Renal cortex interstitium (tissue), 11 donors: ENCODE results near the gene KRTAP10-12. TPM values are rescaled to one million over a fixed set of nuclear protein-coding genes. Genes with fewer than 3 reads are reported as not detected.

Experiments
- DNase-seq, 11 donors: peaks; one replicate each; pipeline ENCODE4 v3.0.0-alpha.2; 2013; ENCODE audit warnings: low read depth in 9 of 11, low spot score in 4 of 11; ENCODE audit errors: extremely low read depth in 1 of 11
- polyA plus RNA-seq, 3 donors: library from polyadenylated mRNA; unstranded; fragments of 120-200 nt; gene quantifications; one replicate each; pipeline ENCODE4 v1.2.1, GENCODE V29; 2013; ENCODE audit not compliant: insufficient read length in 3 of 3

Gene KRTAP10-12
- polyA plus RNA-seq, 3 donors: not detected

DNA sequence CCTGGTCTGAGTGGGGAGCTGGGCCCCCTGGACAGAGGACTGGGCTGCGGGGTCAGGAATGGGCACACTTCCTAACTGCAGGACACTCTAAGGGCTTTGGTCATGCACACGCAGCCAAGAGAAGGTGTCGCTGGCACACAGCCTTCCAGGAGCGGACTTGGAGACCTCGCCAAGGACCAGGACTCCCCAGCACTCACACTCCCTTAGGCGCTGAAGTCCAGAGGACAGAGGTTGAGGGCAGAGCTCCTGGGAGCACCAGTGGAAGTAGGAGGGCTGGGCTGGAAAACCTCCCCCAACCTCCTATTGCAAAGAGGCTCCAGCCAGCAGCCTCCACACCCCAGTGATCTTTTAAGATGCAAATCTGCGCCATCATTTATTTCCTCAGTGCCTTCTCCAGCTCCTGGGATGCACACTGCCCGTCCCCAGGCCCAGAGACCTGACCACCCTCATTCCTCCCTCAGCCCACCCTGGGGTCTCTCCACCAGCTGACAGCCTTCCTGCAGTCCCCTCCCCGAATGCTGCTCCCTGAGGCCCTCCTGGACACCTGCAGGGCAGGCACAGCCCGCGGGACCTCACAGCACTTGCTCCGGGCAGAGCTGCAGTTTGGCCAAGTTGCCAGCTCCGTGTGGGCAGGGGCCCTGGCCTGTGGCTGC lies 11.4 kb downstream of the KRTAP10-12 start:
- no peak for DNase-seq

DNA sequence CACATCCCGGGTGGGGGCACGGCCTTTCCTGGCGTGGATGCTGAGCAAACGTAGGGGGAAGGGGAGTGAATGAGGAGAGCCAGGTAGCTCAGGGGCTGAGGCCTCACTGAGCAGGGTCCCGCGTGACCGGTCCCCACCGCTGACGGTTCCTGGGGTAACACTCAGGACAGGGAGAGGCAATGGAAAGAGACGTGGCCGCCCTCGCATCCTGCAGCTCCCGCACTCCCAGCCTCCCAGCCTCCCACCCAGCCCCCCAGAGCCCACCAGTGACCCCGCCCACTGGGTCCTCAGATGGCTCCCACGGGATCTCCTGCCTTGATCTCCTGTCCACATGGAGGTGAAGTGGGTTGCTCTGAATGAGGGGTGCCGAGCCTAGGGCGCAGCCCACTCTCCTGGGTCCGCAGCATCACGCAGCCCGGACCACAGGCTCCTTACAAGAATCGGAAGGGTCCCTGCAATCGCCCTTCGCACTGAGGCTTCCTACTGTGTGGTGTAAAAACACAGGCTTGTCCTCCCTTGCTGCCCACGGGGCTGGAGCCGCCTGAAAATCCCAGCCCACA lies 12.0 kb downstream of the KRTAP10-12 start:
- DNase-seq: no peak

DNA sequence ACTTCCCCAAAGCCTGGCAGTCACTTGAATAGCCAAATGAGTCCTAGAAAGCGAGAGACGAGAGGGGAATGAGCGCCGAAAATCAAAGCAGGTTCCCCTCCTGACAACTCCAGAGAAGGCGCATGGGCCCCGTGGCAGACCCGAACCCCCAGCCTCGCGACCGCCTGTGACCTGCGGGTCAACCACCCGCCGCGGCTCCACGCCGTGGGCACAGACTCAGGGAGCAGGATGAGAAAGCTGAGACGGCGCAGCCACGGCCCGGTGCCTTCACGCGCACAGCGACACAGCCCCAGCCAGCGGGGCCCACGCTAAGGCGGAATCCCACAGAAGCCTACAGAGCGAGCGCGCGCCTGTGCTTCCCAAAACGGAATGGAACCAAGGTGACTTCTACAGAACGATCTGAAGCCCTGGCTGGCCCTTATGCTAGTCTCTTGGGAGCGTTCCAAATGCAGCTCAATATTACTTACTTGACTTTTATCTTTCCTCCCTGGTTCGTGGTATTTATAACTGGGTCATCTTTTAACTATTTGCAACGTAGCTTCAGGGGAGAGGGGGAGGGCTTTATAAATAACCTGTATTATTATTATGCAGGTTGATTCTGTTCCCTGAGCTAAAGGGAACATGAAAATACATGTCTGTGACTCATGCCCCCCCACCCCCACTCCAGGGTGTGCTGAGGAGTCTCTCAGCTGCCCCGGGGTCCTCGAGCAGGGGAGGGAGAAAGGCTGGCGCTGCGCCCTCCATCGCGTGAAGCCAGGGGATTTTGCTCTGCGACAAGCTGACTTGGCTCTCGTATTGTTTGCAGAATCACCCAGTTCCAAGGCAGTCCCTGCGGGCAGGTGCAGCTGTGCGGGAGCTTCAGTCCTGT lies 12.7 kb downstream of the KRTAP10-12 start:
- DNase-seq: no peak

DNA sequence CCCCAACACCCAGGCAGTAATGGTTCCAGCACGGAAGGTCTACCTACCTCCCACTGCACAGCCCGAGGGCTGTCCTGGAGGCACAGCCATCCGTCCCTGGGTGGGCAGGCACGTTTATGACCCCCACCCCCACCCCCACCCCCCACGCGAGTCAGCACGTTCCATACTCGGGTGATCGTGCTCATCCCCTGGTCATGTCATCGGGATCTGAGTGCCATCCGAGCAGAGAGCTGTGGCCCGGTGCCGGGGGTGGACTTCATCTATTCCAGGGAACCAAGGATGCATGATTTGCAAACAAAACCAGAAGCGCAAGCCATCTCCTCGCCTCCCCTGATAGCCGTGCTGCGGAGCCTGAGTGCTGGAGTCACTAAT lies 13.3 kb downstream of the KRTAP10-12 start:
- no peak for DNase-seq

DNA sequence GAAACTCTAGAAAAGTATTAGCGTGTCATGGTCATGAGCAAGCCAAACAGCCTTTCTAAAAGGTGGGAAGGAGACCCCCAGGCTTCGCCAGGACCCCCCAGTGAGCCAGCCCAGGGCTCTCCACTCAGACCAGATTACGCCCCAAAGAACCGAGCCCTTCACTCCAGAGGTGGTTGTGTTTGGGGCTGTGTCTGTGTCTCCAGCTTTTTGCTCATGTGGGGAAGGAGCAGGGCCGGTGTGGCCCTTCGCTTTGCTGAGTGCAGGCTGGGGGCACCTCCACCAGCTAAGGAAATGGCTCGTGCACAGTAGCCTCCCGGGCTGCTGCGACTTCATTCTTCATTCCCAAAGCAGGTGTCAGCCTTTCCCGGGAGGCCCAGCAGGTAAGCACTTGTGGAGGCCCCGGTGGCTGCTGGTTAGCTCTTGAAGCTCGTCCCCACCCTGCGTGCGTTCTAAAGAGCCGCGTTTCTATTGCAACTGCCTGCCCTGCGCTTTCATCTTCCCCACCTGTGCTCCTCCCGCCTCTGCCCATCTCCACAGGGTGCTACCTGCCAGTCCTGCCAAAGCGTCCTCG lies 13.9 kb downstream of the KRTAP10-12 start:
- no peak for DNase-seq

DNA sequence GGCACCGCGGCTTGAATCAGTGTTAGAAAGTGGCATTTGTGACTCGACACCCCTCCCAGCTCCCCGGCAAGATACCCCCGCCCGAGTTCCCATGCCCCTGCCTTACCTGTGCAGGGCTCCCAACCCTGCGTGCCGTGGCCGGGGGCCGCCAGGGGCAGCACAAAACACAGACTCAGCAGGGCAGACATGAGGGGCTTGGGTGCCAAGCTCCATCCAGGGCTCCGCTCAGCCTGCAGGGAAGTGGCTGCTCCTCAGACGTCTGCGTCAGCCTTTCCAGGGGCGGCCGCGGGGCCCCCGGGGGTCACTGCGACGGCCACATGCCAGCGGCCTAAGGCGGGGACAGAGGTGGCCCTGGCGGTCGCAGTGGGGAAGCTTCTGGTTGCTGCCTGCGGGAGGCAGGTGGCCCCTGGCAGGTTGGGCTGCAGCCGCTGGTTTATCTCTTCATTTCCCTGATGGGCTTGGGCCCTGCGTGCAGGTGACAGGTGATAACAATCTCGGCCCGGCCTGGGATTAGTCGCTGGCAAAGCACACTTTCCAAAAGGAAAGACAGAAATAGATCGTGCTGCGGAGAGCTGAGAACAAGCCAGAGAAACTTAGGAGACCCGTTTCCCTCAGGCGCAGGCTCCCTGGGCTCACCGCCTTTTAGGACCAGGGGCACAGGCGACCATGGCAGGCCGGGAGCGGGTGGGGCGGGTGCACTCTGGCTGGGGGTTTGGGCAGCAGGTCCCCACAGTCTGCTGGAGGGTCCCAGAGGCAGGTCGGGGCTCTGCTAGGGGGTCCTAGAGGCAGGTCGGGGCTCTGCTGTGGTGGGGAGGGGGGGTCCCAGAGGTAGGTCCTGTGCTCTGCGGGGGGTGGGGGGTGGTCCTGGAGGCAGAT lies 14.6 kb downstream of the KRTAP10-12 start, which contains the start of gene TSPEAR:
TSS of gene TSPEAR (minus strand) at position 246 of the 876 bp plus-strand sequence. CDS start at position 188, 58 bp downstream.
- no peak for DNase-seq

DNA sequence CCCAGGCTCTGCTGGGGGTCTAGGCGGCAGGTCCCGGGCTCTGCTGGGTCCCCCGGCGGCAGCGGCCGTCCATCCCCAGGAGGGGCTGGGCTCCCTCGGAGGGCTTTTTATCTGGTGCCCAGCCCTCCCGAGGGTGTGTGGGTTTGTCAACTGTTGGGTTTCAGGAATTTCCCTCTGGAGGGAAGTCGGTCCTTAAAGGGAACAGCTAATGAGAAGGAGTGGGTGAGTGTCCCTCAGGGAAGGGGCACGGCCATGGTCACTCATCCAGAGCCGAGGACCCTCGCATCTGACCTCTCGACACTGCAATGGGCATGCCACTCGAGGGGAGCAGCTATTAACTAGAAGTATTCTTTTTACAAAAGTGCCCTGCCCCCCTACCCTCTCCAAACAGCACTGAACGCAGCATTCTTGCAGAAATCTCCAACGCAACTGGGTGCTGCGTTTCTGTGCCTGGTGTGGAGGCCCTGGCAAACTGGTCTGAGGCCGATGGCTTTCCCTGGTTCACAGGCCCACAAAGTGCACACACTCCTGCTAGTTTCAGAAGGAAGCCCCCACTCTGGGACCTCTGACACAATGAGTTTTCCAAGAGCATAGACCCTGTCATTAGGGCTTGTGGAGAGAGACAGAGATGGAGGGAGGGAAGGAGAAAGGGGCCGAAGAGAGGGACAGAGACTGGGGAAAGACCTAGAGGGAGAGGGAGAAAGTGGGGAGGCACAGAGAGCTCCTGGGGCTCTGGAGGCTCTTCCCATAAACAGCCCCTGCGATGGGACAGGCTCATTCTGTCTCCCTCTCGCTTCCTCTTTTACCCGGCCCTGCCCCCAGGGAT lies 15.4 kb downstream of the KRTAP10-12 start:
- no peak for DNase-seq

DNA sequence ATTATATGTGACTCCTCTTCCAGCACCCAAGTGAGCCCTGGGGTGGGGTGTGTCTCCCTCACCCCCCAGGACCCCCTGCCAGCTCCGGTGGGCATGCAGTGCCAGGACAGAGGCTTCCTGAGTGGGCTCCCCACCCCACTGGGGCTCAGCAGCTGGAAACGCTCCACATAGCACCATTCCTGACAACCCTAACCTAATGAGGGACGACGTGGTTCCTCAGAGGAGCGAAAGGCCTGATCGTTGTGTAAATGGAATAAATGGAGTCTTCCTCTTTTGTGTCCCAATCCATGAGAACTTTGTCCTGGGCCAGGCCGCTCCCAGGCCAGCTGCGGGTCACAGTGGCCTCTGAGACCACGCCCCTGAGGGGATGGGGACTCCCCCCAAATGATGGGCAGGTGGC lies 16.2 kb downstream of the KRTAP10-12 start:
- no peak for DNase-seq

DNA sequence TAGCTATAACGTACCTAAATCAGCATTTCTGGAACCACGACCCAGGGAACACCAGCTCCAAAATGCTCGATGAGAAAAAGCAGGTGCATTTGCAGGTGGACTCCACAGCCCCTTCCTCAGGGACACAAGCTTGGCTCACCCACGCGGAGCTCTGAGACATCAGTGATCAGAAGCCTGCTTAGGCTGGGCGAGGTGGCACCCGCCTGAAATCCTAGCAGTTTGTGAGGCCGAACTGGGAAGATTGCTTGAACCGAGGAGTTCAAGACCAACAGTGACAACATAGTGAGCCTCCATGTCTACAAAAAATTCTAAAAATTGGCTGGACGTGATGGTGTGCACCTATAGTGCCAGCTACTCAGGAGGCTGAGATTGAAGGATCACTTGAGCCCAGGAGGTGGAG lies 16.9 kb downstream of the KRTAP10-12 start:
- no peak for DNase-seq

DNA sequence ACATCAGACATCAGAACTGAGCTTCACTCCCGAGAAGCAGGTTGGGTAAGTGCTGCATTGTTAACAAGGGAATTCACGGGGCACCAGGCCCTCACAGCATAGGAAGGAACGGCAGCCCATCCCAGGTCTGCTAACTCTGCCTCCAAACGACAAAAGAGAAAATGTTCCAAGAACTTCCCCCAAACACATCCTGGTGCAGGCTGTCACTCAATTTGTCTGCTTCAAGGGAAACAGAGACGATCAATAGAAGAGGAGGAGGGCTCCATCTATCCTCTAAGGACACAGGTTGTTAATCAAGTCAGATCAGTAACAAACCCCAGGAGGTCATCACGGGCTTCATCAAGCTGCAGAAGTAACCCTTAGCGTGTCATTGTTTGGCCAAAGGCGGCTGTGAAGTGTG lies 17.9 kb downstream of the KRTAP10-12 start:
- DNase-seq: no peak

DNA sequence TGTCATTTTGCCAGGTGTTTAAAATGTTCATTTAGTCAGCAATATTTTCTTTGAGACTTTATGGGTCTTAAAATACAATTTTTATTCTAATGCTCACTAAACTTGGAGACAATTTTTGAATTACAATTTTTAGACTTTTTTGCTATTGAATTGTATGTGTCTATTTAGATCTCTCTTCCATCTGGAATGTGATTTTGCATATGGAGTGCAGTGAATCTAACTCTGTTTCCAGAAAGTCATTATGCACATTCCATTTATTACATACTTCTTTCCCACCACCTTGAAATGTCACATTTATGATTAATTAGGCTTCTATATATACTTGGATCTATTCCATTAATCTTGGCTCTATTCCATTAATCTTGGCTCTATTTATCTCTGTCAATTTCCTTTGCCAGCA lies 20.0 kb downstream of the KRTAP10-12 start:
- DNase-seq: no peak

DNA sequence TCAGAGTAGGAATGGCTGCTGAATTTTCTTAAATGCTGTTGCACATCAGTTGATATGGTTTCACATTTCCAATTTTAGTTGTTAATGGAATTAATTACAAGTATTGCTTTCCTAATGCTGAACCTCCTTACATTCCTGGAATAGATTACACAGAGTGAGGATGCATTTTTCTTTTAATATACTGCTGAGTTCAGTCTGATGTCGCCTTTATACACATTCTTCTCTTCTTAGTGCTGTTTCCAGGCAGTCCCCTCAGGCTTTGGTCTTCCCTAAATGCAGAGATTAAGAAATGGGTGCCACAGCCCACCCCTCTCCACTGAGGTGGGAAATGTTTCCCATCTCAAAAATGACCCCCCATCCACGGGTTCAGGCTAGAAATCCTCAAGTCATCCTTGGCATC lies 21.1 kb downstream of the KRTAP10-12 start:
- DNase-seq: no peak

DNA sequence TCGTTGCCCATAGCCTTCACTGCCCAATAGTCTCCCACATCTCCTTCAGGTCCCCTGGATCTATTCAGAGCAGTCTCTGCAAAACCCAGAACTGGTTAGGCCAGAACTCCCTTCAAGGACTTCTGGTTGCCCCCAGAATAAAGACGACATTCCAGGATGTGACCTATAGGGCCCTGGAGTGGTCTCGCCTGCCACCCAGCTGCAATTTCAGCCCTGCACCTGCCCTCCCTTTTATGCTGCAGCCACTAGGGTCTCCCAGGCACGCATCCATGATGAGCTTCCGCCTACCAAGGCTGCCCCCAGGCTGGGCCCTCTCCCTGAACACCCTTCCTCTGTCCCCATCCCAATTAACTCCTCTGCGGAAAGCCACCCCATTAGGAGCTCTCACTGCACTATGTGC lies 21.6 kb downstream of the KRTAP10-12 start:
- DNase-seq: no peak

DNA sequence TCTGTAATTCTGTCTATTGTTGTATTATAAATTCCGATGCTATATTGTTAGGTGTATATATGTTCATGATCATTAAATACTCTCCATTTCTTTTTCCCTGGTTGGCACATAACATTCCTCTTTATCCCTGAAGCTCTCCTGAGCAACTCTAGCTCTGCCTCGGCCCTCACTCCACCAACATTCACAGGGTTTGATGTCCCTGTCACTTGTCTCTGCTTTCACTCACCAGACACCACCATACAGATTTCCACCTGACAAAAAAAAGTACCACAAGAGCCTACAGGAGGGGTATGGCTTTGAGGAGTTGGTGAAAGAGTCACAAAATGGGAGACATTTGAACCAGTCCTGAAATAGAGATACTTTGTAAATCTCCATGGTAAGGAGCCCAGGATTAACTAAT lies 23.2 kb downstream of the KRTAP10-12 start:
- DNase-seq: no peak

DNA sequence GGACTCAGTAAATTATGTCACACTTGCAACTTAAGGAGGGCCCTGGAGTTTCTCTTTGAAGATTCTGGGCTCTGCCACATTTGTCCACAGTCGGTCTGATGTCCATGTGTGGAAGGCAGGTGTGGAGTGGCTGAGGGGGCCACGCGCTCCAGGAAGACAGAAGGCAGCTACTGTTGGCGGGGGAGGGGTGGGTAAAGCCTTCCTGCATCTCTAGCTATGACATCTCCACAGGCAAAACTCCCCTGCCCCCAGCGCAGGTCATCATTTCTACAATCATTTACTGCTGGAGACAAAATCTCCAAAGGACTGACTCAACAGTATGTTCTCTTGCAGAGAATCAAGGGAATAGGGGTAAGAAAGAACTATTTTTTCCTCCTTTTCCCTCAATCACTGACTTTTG lies 25.8 kb downstream of the KRTAP10-12 start:
- no peak for DNase-seq

DNA sequence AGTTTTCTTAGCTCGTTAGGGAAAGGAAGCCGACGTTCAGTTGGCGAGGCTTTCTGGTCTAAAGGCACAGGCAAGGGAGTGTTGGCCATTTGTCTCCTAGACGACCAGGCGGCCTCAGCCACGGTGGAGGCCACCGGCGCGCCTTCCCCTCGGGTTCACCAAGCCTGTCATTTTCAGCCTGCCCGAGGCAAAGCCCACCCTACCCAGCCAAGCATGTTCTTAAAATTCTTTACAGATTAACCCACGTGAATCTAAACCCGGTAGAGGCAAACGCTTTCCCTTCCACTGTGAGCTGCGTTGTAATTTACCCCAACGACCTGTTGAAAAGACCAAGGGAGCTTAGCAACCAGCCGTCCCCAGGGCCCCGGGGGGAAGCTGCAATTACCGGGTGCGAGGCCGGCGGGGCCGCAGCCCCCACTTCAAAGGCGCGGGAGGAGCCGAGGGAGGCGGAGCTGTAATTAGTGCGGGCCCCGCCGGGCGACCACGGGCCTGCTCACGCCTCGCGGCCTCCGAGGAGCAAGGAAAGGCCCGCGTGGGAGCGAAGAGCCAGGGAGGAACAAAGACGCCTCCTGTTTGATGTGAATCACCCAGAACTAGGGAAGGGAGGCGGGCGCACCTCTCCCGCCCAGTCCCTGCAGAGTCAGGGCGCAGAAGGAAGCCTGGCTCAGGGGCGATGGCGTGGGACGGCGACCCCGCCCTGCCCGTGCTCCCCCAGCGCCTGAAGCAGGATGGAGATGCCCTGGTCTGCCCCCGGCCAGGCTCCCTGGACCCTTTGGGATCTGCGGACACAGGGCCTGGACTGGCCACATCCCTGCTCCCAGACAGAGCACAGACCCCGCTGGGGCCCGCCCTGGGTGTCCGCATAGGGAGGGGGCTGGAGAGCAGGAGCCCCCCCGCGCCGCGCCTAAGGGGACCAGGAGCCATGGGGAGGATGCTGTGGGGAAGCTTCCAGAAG lies 26.5 kb downstream of the KRTAP10-12 start:
- peak in 10 of 11 donors; percentile 36 to 75 (median 51) for DNase-seq

DNA sequence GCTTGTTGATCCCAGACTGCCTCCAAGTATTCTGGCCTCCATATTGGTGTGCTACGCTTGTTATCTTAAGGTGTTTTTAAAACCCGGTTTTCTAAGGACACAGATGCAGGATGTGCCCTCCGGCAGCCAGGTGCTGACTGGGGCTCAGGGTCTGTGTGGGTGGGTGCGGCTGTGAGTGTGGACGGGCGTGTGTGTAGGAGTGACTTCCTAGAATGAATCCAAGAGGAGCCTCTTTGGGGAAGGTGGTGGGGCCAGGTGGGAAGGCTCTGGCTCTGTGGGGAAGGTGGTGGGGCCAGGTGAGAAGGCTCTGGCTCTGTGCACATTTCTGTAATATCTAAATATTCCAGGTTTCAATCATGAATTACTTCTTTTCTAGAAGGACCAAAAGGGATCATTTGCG lies 27.2 kb downstream of the KRTAP10-12 start:
- DNase-seq: no peak
